HG02970 (cell line): ENCODE measurements around the gene SNX30.

Experiments
- ATAC-seq: cut with Tn5 transposase; IDR thresholded peaks from one replicate; pipeline ENCODE4 v1.9.1; 2021; ENCODE audit warnings: mild to moderate bottlenecking, moderate library complexity, moderate number of reproducible peaks; ENCODE audit not compliant: unreplicated experiment, low FRiP score

SNX30 gene

DNA sequence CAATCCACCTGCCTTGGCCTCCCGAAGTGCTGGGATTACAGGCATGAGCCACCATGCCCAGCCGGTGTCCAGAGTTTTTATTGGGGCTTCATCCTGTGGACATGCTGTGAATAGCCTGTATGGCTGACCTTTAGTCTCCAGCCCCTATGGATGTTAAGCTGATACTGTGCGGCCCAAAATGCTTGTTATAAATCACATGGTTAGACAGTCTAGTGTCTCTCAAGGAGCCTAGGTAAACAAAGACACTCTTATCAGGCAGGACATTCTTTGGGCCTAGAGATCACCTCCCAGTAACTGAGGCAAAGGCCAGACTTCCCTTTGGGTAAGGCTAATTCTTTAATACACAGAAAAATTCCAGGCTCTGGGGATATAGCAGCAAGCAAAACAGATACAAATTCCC lies 162.1 kb downstream of the SNX30 start:
- no peak for ATAC-seq

DNA sequence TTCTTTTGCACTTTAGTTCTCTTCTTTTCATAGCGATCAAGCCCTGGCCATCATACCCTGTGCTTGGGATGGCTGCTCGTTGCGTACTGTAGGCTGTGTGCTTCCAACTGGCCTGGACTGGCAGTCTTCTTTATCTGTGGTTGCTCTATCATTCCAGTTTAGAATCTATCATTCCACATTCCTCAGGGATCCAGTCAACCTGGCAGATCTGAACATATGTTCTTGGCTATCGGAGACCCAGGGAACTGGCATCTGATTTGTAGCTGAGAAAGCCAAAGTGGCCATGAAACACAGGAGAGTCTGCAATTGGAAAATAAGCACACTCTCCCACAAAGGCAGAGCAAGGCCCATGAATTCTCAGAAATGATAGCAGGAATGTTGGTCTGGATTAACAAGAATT lies 162.8 kb downstream of the SNX30 start:
- no peak for ATAC-seq

GRCh38 chr9:112914524-112914923 lies 164.0 kb downstream of the SNX30 start:
- ATAC-seq: no peak

- no peak for ATAC-seq
These were observed 166.8 kb downstream of the SNX30 start for GRCh38 chr9:112917047-112917986.

- ATAC-seq: no peak
These were observed 167.4 kb downstream of the SNX30 start for GRCh38 chr9:112917987-112918362.

DNA sequence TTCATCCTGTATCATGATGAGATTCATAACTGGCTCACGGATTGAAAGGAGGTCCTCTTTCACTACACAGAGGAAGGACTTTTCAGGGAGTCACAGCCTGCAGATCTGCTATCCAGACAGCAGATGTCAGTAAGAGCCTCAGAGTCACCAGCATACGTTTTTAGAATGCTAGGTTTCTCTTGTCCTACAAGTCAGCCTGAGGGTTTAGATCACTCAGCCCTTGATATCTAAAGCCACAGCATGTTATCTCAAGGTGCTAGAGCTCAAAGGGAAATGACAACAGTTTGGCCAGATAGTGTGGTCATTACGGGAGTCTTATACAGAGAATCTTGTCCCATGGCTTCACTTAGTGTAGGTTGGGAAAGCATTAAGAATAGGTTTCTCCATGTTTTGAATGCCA lies 171.0 kb downstream of the SNX30 start:
- no peak for ATAC-seq
